Gastroesophageal sphincter (tissue), 3 donors: ENCODE results near the gene CUBN.

ENCODE experiments used
- CTCF ChIP-seq, 4 experiments: fragments of 200-600 bp in 2 of 4; fragments of 450-650 bp in 2 of 4; sonication (generic) in 1 of 4; IDR thresholded peaks; one replicate each; pipeline ENCODE4 v1.5.1; 2017 to 2019; ENCODE audit warnings: antibody characterized with exemption in 4 of 4, mild to moderate bottlenecking in 2 of 4, moderate library complexity in 2 of 4
- POLR2A ChIP-seq, 2 donors: fragments of 450-650 bp; IDR thresholded peaks; one replicate each; pipeline ENCODE4 v1.6.1; 2017; ENCODE audit warnings: antibody characterized with exemption in 2 of 2, mild to moderate bottlenecking in 2 of 2, moderate library complexity in 1 of 2
- POLR2AphosphoS5 ChIP-seq: sonication (generic); formaldehyde crosslinking; IDR thresholded peaks from one replicate; pipeline ENCODE4 v1.6.1; 2017; ENCODE audit warnings: antibody characterized with exemption

GRCh38 chr10:16905320-16905719 lies 224.3 kb downstream of the CUBN start:
- no peak for TF ChIP-seq CTCF (IDR thresholded peaks at IDR 0.05)
- TF ChIP-seq POLR2AphosphoS5, result peak; percentile 23
- TF ChIP-seq POLR2A (IDR thresholded peaks at IDR 0.05), result no peak
